Right lobe of liver (tissue), 6 donors: ENCODE data around the gene TMEM253. TPM values are rescaled to one million over a fixed set of nuclear protein-coding genes. Genes with fewer than 3 reads are reported as not detected.

Experiments
- ATAC-seq, 4 donors: fragments of 200-7000 bp; cut with Tn5 transposase; one replicate each; pipeline ENCODE4 v1.9.1; 2020; ENCODE audit warnings: mild to moderate bottlenecking in 4 of 4, moderate library complexity in 4 of 4
- DNase-seq, 3 donors: peaks; one replicate each; pipeline ENCODE4 v3.0.0-alpha.2; 2020
- H3K27ac ChIP-seq, 3 donors: fragments of 200-600 bp; one replicate each; pipeline ENCODE4 v1.8.0; 2022
- H3K27me3 ChIP-seq, 2 donors: fragments of 200-600 bp; one replicate each; pipeline ENCODE4 v1.8.0; 2022
- H3K36me3 ChIP-seq, 4 donors: fragments of 200-600 bp; sonication (generic) in 1 of 4; one replicate each; pipeline versions ENCODE4 v1.5.1 to v1.8.0; 2017 to 2022; ENCODE audit warnings: control low read depth in 1 of 4
- H3K4me1 ChIP-seq, 4 donors: fragments of 200-600 bp; sonication (generic) in 1 of 4; one replicate each; pipeline versions ENCODE4 v1.5.1 to v1.8.0; 2017 to 2022; ENCODE audit warnings: control low read depth in 1 of 4
- H3K4me3 ChIP-seq, 3 donors: fragments of 200-600 bp; one replicate each; pipeline ENCODE4 v1.8.0; 2022
- H3K9me3 ChIP-seq, 4 donors: fragments of 200-600 bp; sonication (generic) in 1 of 4; one replicate each; pipeline versions ENCODE4 v1.5.1 to v1.8.0; 2017 to 2022; ENCODE audit warnings: control low read depth in 1 of 4
- CTCF ChIP-seq, 4 donors: fragments of 200-600 bp in 3 of 4; fragments of 450-650 bp in 1 of 4; IDR thresholded peaks; one replicate each; pipeline versions ENCODE4 v1.5.1 to v1.8.0; 2016 to 2022; ENCODE audit warnings: antibody characterized with exemption in 4 of 4, mild to moderate bottlenecking in 2 of 4
- POLR2A ChIP-seq: fragments of 450-650 bp; IDR thresholded peaks from one replicate; pipeline ENCODE4 v1.6.1; 2017; ENCODE audit warnings: antibody characterized with exemption, mild to moderate bottlenecking
- WGBS: methylation state at CpG from one replicate; pipeline ENCODE4 v1.1.6; 2018; ENCODE audit warnings: low coverage, low lambda C conversion rate; ENCODE audit not compliant: insufficient coverage; ENCODE audit errors: missing lambda C conversion rate; 5-methylcytosine and 5-hydroxymethylcytosine counted together
- intact Hi-C, 2 donors: fragments of 100-400 bp; cut with DNase I; formaldehyde crosslinking; loops; one replicate each; pipeline versions ENCODE4 v1.11.2 to v1.14.1; 2022
- total RNA-seq, 6 experiments: library from RNA; depleted of rRNA in 2 of 6; stranded (reverse); fragments of >200 nt in 2 of 6; fragmentation: NEBNext Ultra II Directional in 3 of 6; extraction: Animal tissue kit (Norgen Biotek cat#: 25700) in 3 of 6; gene quantifications; one replicate each; pipeline versions ENCODE4 v1.1.0 to v1.2.4, GENCODE V29; 2016 to 2023
- donor health status: DM: no; HTN: yes; CAD: no.
- donor health status: DM: no; HTN: no; CAD: no.
- donor health status: DM: no; HTN: no; CAD: no.
- donor health status: DM: no; HTN: yes; CAD: no.
- donor health status: DM: no; HTN: yes; CAD: no.

The TMEM253 gene
- total RNA-seq, 6 experiments from 2014 or later = 0.20 to 1.2 (median 0.38) TPM; not detected in 2

GRCh38 chr14:21070610-21071224, 30.1 kb upstream of the TMEM253 start:
- peak; percentile 31 to 45 (median 34) for ATAC-seq
- Histone ChIP-seq H3K4me1 (peaks cover 0 to 25% (median 5%) of the 10 kb centered on the region in 4 donors), H3K27me3 (no peaks in the 10 kb centered on the region), H3K36me3 (peaks cover 0 to 3% (median under 1%) of the 10 kb centered on the region in 4 donors), H3K9me3 (no peaks in the 10 kb centered on the region), H3K27ac (peak overlapping the region; percentile 65 to 72 (median 66)), H3K4me3 (peak overlapping the region; percentile 73 to 75 (median 74))
- peak; percentile 62 to 74 (median 72) for DNase-seq
- TF ChIP-seq CTCF (IDR thresholded peaks at IDR 0.05) (no peak), POLR2A (no peak)
- WGBS = 1% methylated on average over 23 of the region's 23 CpGs
- intact Hi-C loops = no loop called here

- H3K36me3 ChIP-seq = peaks cover 0 to 10% (median 2%) of the 10 kb centered on the region in 4 donors
- WGBS = 0% methylated on average over 18 of the region's 37 CpGs
Observed at GRCh38 chr14:21071225-21072030, 29.4 kb upstream of the TMEM253 start.

GRCh38 chr14:21072031-21072473, 28.8 kb upstream of the TMEM253 start:
- 28% methylated on average over 4 of the region's 4 CpGs for WGBS
- Histone ChIP-seq H3K27me3 (no peaks in the 10 kb centered on the region), H3K36me3 (peaks cover 0 to 17% (median 3%) of the 10 kb centered on the region in 4 donors), H3K9me3 (no peaks in the 10 kb centered on the region), H3K4me1 (peaks cover 0 to 25% (median 5%) of the 10 kb centered on the region in 4 donors), H3K4me3 (peak overlapping the region in 2 of 3 donors; percentile 73 to 75), H3K27ac (peak overlapping the region; percentile 65 to 72 (median 66))
- ATAC-seq (no peak), DNase-seq (no peak)
- TF ChIP-seq CTCF (IDR thresholded peaks at IDR 0.05) = no peak
- TF ChIP-seq POLR2A = no peak
- intact Hi-C loops = no loop called here

More at GRCh38 chr14:21071225-21072030, 29.4 kb upstream of the TMEM253 start:
- ATAC-seq (peak; percentile 50 to 68 (median 57)), DNase-seq (peak; percentile 76 to 87 (median 85))
- intact Hi-C loops = no loop called here
- TF ChIP-seq POLR2A = no peak
- TF ChIP-seq CTCF (IDR thresholded peaks at IDR 0.05) = no peak
- H3K27ac ChIP-seq = peak overlapping the region; percentile 65 to 72 (median 66)
- H3K4me1 ChIP-seq = peaks cover 0 to 25% (median 5%) of the 10 kb centered on the region in 4 donors
- no peaks in the 10 kb centered on the region for H3K27me3 ChIP-seq
- H3K9me3 ChIP-seq = no peaks in the 10 kb centered on the region
- H3K4me3 ChIP-seq = peak overlapping the region; percentile 73 to 75 (median 74)

GRCh38 chr14:21072781-21073339, 28.0 kb upstream of the TMEM253 start:
- Histone ChIP-seq H3K27ac (no peak overlapping the region), H3K36me3 (peaks cover 0 to 23% (median 6%) of the 10 kb centered on the region in 4 donors), H3K27me3 (no peaks in the 10 kb centered on the region), H3K4me3 (no peak overlapping the region), H3K4me1 (peaks cover 0 to 25% (median 5%) of the 10 kb centered on the region in 4 donors), H3K9me3 (no peaks in the 10 kb centered on the region)
- WGBS = no CpG with 5 or more reads among the region's 9 CpGs
- no peak for DNase-seq
- ATAC-seq = no peak
- intact Hi-C loops = no loop called here
- no peak for TF ChIP-seq CTCF (IDR thresholded peaks at IDR 0.05)
- TF ChIP-seq POLR2A = no peak
